A549 (cell line): ENCODE measurements around the gene CALML3. TPM values are rescaled to one million over a fixed set of nuclear protein-coding genes. Genes with fewer than 3 reads are reported as not detected.

Source experiments
- ATAC-seq, 2 experiments: fragments of 200-7000 bp in 1 of 2; fragments of >200 bp in 1 of 2; cut with Nextera tagmentation in 1 of 2; cut with Tn5 transposase in 1 of 2; 3 replicates each; pipeline versions ENCODE4 v1.8.0 to v1.9.1; 2018 to 2020; ENCODE audit warnings: mild to moderate bottlenecking in 1 of 2, moderate library complexity in 1 of 2
- CTCF ChIA-PET: fragments of 300-600 bp; sonication (Branson Sonifier 250); formaldehyde crosslinking; extraction: SDS; loops from one replicate; lab custom pipeline; 2021; ENCODE audit warnings: antibody characterized with exemption, inconsistent platforms; lab: Yijun Ruan, JAX
- POLR2A ChIA-PET: fragments of 350-600 bp; formaldehyde crosslinking; extraction: SDS; loops from one replicate; lab custom pipeline; 2021; ENCODE audit warnings: antibody characterized with exemption, inconsistent platforms; lab: Yijun Ruan, JAX
- DNase-seq, 2 experiments: peaks; one replicate each; pipeline versions ENCODE4 v3.0.0 to v3.0.0-alpha.2; 2011 to 2016; ENCODE audit warnings: low read depth in 1 of 2, low spot score in 1 of 2
- FAIRE-seq: peaks from 2 replicates; lab custom pipeline; 2011; peaks lifted over from hg19 to GRCh38; lab: Jason Lieb, UNC
- H3K27ac ChIP-seq, 2 experiments: fragments of >200 bp; sonication (Bioruptor Twin); formaldehyde crosslinking; 3 replicates each; pipeline ENCODE4 v1.5.1; 2016 to 2017
- H3K4me1 ChIP-seq: fragments of >200 bp; sonication (Bioruptor Twin); formaldehyde crosslinking; 3 replicates; pipeline ENCODE4 v1.6.1; 2016
- H3K4me2 ChIP-seq: fragments of >200 bp; sonication (Bioruptor Twin); formaldehyde crosslinking; 3 replicates; pipeline ENCODE4 v1.6.1; 2016
- H3K4me3 ChIP-seq: fragments of >200 bp; sonication (Bioruptor Twin); formaldehyde crosslinking; 3 replicates; pipeline ENCODE4 v1.5.1; 2016
- H3K9me3 ChIP-seq: fragments of >200 bp; sonication (Bioruptor Twin); formaldehyde crosslinking; 3 replicates; pipeline ENCODE4 v1.6.1; 2016
- BCL3 ChIP-seq: fragments of >200 bp; sonication (Bioruptor Twin); formaldehyde crosslinking; IDR thresholded peaks from 3 replicates; pipeline ENCODE4 v1.6.1; 2016
- CBX2 ChIP-seq: fragments of 200-600 bp; sonication (generic); IDR thresholded peaks from 2 replicates; pipeline ENCODE4 v1.6.1; 2016; ENCODE audit warnings: low read depth, mild to moderate bottlenecking, borderline replicate concordance
- CHD2 ChIP-seq: fragments of 150-350 bp; IDR thresholded peaks from 2 replicates; pipeline ENCODE4 v1.6.1; 2014; ENCODE audit warnings: low read length; ENCODE audit not compliant: partially characterized antibody
- CTCF ChIP-seq: fragments of >200 bp; sonication (Bioruptor Twin); formaldehyde crosslinking; IDR thresholded peaks from 3 replicates; pipeline ENCODE4 v1.5.1; 2016
- E2F6 ChIP-seq: IDR thresholded peaks from 2 replicates; pipeline ENCODE4 v1.6.1; 2012; ENCODE audit warnings: low read depth, borderline replicate concordance
- ESRRA ChIP-seq: fragments of 150-350 bp; IDR thresholded peaks from 2 replicates; pipeline ENCODE4 v1.6.1; 2014; ENCODE audit warnings: mild to moderate bottlenecking, low read length, borderline replicate concordance
- GATA3 ChIP-seq: IDR thresholded peaks from 2 replicates; pipeline ENCODE4 v1.6.1; 2012; ENCODE audit warnings: borderline replicate concordance
- HOXA7 ChIP-seq: fragments of 250-450 bp; sonication (Bioruptor Pico); IDR thresholded peaks from 2 replicates; pipeline ENCODE4 v1.5.0; 2020; ENCODE audit warnings: mild to moderate bottlenecking, moderate library complexity
- HOXB5 ChIP-seq: fragments of 250-450 bp; sonication (Bioruptor Pico); IDR thresholded peaks from 2 replicates; pipeline ENCODE4 v1.5.0; 2020; ENCODE audit warnings: mild to moderate bottlenecking, moderate library complexity
- JUN ChIP-seq, 2 experiments: fragments of >200 bp; sonication (Bioruptor Twin); formaldehyde crosslinking; IDR thresholded peaks; 2 replicates in 1 of 2; 3 replicates in 1 of 2; pipeline ENCODE4 v1.6.1; 2016 to 2017
- KDM1A ChIP-seq: fragments of 200-600 bp; sonication (generic); IDR thresholded peaks from 2 replicates; pipeline ENCODE4 v1.6.1; 2016; ENCODE audit warnings: low read depth, mild to moderate bottlenecking
- KDM5A ChIP-seq: fragments of 200-600 bp; sonication (generic); IDR thresholded peaks from 2 replicates; pipeline ENCODE4 v1.6.1; 2016; ENCODE audit warnings: antibody characterized with exemption, mild to moderate bottlenecking
- MAX ChIP-seq: IDR thresholded peaks from 2 replicates; pipeline ENCODE4 v1.6.1; 2012
- RCOR1 ChIP-seq: fragments of 150-350 bp; IDR thresholded peaks from 2 replicates; pipeline ENCODE4 v1.6.1; 2014; ENCODE audit warnings: antibody characterized with exemption, low read length, low read depth
- RFX5 ChIP-seq: fragments of 450-650 bp; IDR thresholded peaks from 2 replicates; pipeline ENCODE4 v1.7.1; 2014; ENCODE audit warnings: antibody characterized with exemption, mild to moderate bottlenecking, moderate library complexity
- SREBF2 ChIP-seq: fragments of 450-650 bp; IDR thresholded peaks from 2 replicates; pipeline ENCODE4 v1.6.1; 2014; ENCODE audit warnings: mild to moderate bottlenecking, moderate library complexity
- ZC3H11A ChIP-seq: fragments of 450-650 bp; IDR thresholded peaks from 2 replicates; pipeline ENCODE4 v1.6.1; 2014; ENCODE audit warnings: antibody characterized with exemption, mild to moderate bottlenecking
- ZFP36 ChIP-seq: fragments of 450-650 bp; IDR thresholded peaks from 2 replicates; pipeline ENCODE4 v1.6.1; 2014; ENCODE audit warnings: borderline replicate concordance; ENCODE audit not compliant: partially characterized antibody
- ZNF302 ChIP-seq: fragments of 250-450 bp; sonication (Bioruptor Pico); IDR thresholded peaks from 2 replicates; pipeline ENCODE4 v1.9.0; 2021; ENCODE audit warnings: inconsistent platforms, mild to moderate bottlenecking, moderate library complexity
- ZSCAN20 ChIP-seq: fragments of 250-450 bp; sonication (Bioruptor Pico); IDR thresholded peaks from 2 replicates; pipeline ENCODE4 v1.8.0; 2022; ENCODE audit warnings: mild to moderate bottlenecking, moderate library complexity
- WGBS: methylation state at CpG from one replicate; pipeline ENCODE4 v1.1.6; 2017; ENCODE audit errors: missing lambda C conversion rate; 5-methylcytosine and 5-hydroxymethylcytosine counted together
- polyA plus RNA-seq, 4 experiments: library from polyadenylated mRNA; depleted of rRNA in 3 of 4; stranded (reverse); fragments of >200 nt; fragmentation: RNase III in 1 of 4; extraction: RNeasy Plus Mini Kit Qiagen cat#74134 plus additional on column Dnase treatment in 1 of 4; gene quantifications; 2 replicates in 3 of 4; 3 replicates in 1 of 4; pipeline ENCODE4 v1.2.3, GENCODE V29; 2011 to 2017

CALML3 gene
- polyA plus RNA-seq, 2 of the 4 experiments (the other 2 are of a cell fraction), result not detected

- ChIA-PET CTCF (interaction anchor here (0.6 to 1.7 kb wide), 5 partner anchors 11 to 112 kb away, joined by 3 to 9 read pairs (median 4); no protein-coding TSS in a partner anchor), POLR2A (no interaction called here)
- DNase-seq (no peak), ATAC-seq (no peak), FAIRE-seq (no peak)
- no peak overlapping the region for H3K4me2 ChIP-seq
- H3K4me1 ChIP-seq, result no peaks in the 10 kb centered on the region
- WGBS, result 90% methylated on average over 32 of the region's 32 CpGs
- H3K9me3 ChIP-seq, result no peaks in the 10 kb centered on the region
- no peak for TF ChIP-seq HOXB5
- no peak for TF ChIP-seq CHD2
- no peak for TF ChIP-seq E2F6
- no peak for TF ChIP-seq ESRRA
- TF ChIP-seq, all 56 proteins: peak for 0
- Histone ChIP-seq H3K4me3 (no peak overlapping the region), H3K27ac (no peak overlapping the region)
Measured at GRCh38 chr10:5511231-5511884, 13.4 kb upstream of the CALML3 start.

GRCh38 chr10:5511885-5512280, 12.9 kb upstream of the CALML3 start:
- TF ChIP-seq MAX, result no peak
- TF ChIP-seq CTCF, result no peak
- no peak for TF ChIP-seq KDM5A
- TF ChIP-seq BCL3, result no peak
- no peak for TF ChIP-seq ZC3H11A
- TF ChIP-seq RFX5, result no peak
- TF ChIP-seq ZFP36, result no peak
- no peak for TF ChIP-seq RCOR1
- no peak for TF ChIP-seq ESRRA
- no peak for TF ChIP-seq GATA3
- no peak for TF ChIP-seq CBX2
- no peak for TF ChIP-seq ZNF302
- no peak for TF ChIP-seq ZSCAN20
- no peak for TF ChIP-seq SREBF2
- no peak for FAIRE-seq
- Histone ChIP-seq H3K4me2 (no peak overlapping the region), H3K4me1 (0 out of 3 replicates have a peak, but pooled peaks cover 1% of the 10 kb centered on the region), H3K27ac (no peak overlapping the region), H3K9me3 (no peaks in the 10 kb centered on the region), H3K4me3 (no peak overlapping the region)
- DNase-seq, result no peak
- POLR2A ChIA-PET, result no interaction called here
- 85% methylated on average over 17 of the region's 17 CpGs for whole genome bisulfite sequencing
- CTCF ChIA-PET, result interaction anchor here (1.1 to 1.3 kb wide), 2 partner anchors 11 to 22 kb away, joined by 3 to 5 read pairs; no protein-coding TSS in a partner anchor
- ATAC-seq, result no peak

GRCh38 chr10:5512331-5512730, 12.4 kb upstream of the CALML3 start:
- H3K27ac ChIP-seq, result no peak overlapping the region
- ChIA-PET POLR2A (no interaction called here), CTCF (interaction anchor here (1.1 to 1.3 kb wide), 2 partner anchors 10 to 22 kb away, joined by 3 to 5 read pairs; no protein-coding TSS in a partner anchor)
- 89% methylated on average over 25 of the region's 25 CpGs for WGBS
- H3K9me3 ChIP-seq, result no peaks in the 10 kb centered on the region
- DNase-seq, result no peak
- peaks cover 6% of the 10 kb centered on the region; the same call in 2 of the 3 replicates for H3K4me1 ChIP-seq
- no peak for TF ChIP-seq HOXA7 (CRISPR knock-in tag)
- no peak for TF ChIP-seq GATA3
- TF ChIP-seq JUN (IDR thresholded peaks at IDR 0.05), result no peak
- TF ChIP-seq KDM1A, result no peak
- no peak for ATAC-seq
- H3K4me2 ChIP-seq, result no peak overlapping the region
- H3K4me3 ChIP-seq, result no peak overlapping the region
- FAIRE-seq, result no peak
